ENCODE measurements around the gene MYO10.

MYO10 gene

GRCh38 chr5:16857635-16858034 is 78.5 kb downstream of the MYO10 start (continued):
- no peak for TF ChIP-seq POU6F1 (CRISPR knock-in tag; IDR thresholded peaks at IDR 0.05; ENCODE audit: borderline replicate concordance, low read depth)
- TF ChIP-seq TOX (CRISPR knock-in tag; IDR thresholded peaks at IDR 0.05; ENCODE audit: borderline replicate concordance), result no peak
- no peak for TF ChIP-seq ZFP3 (CRISPR knock-in tag; IDR thresholded peaks at IDR 0.05)
- TF ChIP-seq OSR1 (CRISPR knock-in tag; IDR thresholded peaks at IDR 0.05), result no peak
- no peak for TF ChIP-seq BACH2 (CRISPR knock-in tag; IDR thresholded peaks at IDR 0.05; ENCODE audit: borderline replicate concordance)
- TF ChIP-seq ZFP30 (CRISPR knock-in tag; IDR thresholded peaks at IDR 0.05), result no peak
- TF ChIP-seq ZNF565 (CRISPR knock-in tag; conservative IDR thresholded peaks at IDR 0.05; ENCODE audit: low read depth), result no peak
- TF ChIP-seq TCF4 (CRISPR knock-in tag; IDR thresholded peaks at IDR 0.05; ENCODE audit: borderline replicate concordance), result no peak
- TF ChIP-seq ISL1 (CRISPR knock-in tag; IDR thresholded peaks at IDR 0.05), result no peak
- TF ChIP-seq GLIS3 (CRISPR knock-in tag; IDR thresholded peaks at IDR 0.05), result no peak
- no peak for TF ChIP-seq ESRRG (CRISPR knock-in tag; IDR thresholded peaks at IDR 0.05)

DNA sequence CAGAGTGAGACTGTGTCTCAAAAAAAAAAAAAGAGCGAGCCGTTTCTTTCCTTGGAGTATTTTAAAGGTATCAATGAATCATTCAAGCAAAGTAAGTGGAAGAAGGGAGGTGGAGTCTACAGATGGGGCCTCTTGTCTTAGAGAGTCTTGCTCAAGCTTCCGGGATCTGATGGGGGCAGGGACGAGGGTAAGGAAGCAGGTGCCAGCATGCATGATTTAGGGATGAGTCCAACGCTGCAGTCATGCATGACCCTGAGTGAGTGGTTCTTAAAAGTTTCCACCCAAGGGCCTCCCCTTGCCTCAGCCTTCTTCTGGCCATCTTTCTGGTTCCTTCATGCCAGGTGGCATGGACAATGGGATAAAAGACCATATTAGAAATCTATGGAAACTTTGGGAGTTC is 79.6 kb downstream of the MYO10 start:
- TF ChIP-seq TOX (CRISPR knock-in tag; IDR thresholded peaks at IDR 0.05; ENCODE audit: borderline replicate concordance) (no peak), SNAI2 (CRISPR knock-in tag; IDR thresholded peaks at IDR 0.05) (no peak), RARB (CRISPR knock-in tag; IDR thresholded peaks at IDR 0.05) (no peak), POU6F1 (CRISPR knock-in tag; IDR thresholded peaks at IDR 0.05; ENCODE audit: borderline replicate concordance, low read depth) (no peak)
- no peak for ATAC-seq

DNA sequence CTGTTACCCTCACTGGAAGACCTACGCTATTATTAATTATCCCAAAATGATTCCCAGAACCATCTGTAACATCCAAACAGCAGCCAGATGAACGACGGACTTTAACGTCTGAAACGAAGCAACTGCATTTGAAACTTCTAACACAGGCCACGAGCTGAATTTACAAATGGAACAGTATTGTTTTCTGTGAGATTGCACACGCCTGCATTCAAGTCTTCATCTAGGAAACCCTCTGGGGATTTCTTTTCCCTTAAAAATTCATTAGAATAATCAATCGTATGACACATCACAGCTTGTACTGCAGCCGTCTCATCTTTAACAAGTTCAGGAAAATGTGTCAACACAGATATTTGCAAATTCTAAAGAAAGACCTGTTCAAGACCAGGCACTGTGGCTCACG is 80.2 kb downstream of the MYO10 start:
- TF ChIP-seq CSDC2 (CRISPR knock-in tag; IDR thresholded peaks at IDR 0.05) (no peak), OSR1 (CRISPR knock-in tag; IDR thresholded peaks at IDR 0.05) (no peak), BACH2 (CRISPR knock-in tag; IDR thresholded peaks at IDR 0.05; ENCODE audit: borderline replicate concordance) (no peak), ISL1 (CRISPR knock-in tag; IDR thresholded peaks at IDR 0.05) (no peak), PPARA (CRISPR knock-in tag; IDR thresholded peaks at IDR 0.05; ENCODE audit: borderline replicate concordance) (no peak), ZFP30 (CRISPR knock-in tag; IDR thresholded peaks at IDR 0.05) (no peak), POU6F1 (CRISPR knock-in tag; IDR thresholded peaks at IDR 0.05; ENCODE audit: borderline replicate concordance, low read depth) (no peak), TCF4 (CRISPR knock-in tag; IDR thresholded peaks at IDR 0.05; ENCODE audit: borderline replicate concordance) (no peak; the same call in 1 of the 2 replicates), GLIS3 (CRISPR knock-in tag; IDR thresholded peaks at IDR 0.05) (no peak), TSHZ2 (CRISPR knock-in tag; IDR thresholded peaks at IDR 0.05) (no peak), ARNTL (CRISPR knock-in tag; IDR thresholded peaks at IDR 0.05; ENCODE audit: borderline replicate concordance, low read depth) (no peak), ZFP3 (CRISPR knock-in tag; IDR thresholded peaks at IDR 0.05) (no peak), ESRRG (CRISPR knock-in tag; IDR thresholded peaks at IDR 0.05) (no peak), ZC3H10 (CRISPR knock-in tag; IDR thresholded peaks at IDR 0.05) (no peak), ZNF70 (CRISPR knock-in tag; IDR thresholded peaks at IDR 0.05) (no peak), SNAI2 (CRISPR knock-in tag; IDR thresholded peaks at IDR 0.05) (no peak)
- TF ChIP-seq, protein P1, sequence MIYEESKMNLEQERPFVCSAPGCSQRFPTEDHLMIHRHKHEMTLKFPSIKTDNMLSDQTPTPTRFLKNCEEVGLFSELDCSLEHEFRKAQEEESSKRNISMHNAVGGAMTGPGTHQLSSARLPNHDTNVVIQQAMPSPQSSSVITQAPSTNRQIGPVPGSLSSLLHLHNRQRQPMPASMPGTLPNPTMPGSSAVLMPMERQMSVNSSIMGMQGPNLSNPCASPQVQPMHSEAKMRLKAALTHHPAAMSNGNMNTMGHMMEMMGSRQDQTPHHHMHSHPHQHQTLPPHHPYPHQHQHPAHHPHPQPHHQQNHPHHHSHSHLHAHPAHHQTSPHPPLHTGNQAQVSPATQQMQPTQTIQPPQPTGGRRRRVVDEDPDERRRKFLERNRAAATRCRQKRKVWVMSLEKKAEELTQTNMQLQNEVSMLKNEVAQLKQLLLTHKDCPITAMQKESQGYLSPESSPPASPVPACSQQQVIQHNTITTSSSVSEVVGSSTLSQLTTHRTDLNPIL (CRISPR knock-in tag; IDR thresholded peaks at IDR 0.05; ENCODE audit: low read depth), result no peak
- TF ChIP-seq, protein P2, sequence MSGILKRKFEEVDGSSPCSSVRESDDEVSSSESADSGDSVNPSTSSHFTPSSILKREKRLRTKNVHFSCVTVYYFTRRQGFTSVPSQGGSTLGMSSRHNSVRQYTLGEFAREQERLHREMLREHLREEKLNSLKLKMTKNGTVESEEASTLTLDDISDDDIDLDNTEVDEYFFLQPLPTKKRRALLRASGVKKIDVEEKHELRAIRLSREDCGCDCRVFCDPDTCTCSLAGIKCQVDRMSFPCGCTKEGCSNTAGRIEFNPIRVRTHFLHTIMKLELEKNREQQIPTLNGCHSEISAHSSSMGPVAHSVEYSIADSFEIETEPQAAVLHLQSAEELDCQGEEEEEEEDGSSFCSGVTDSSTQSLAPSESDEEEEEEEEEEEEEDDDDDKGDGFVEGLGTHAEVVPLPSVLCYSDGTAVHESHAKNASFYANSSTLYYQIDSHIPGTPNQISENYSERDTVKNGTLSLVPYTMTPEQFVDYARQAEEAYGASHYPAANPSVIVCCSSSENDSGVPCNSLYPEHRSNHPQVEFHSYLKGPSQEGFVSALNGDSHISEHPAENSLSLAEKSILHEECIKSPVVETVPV (CRISPR knock-in tag; IDR thresholded peaks at IDR 0.05), result no peak
- no peak; the same call in 2 of the 3 replicates for ATAC-seq
